Upper lobe of left lung (tissue), 4 donors: ENCODE measurements around the gene IVD.

Source experiments
- EP300 ChIP-seq, 4 donors: sonication (generic); formaldehyde crosslinking; IDR thresholded peaks; one replicate each; pipeline ENCODE4 v1.5.1; 2017; ENCODE audit warnings: antibody characterized with exemption in 4 of 4, control low read depth in 2 of 4
- POLR2A ChIP-seq, 4 donors: fragments of 450-650 bp; IDR thresholded peaks; one replicate each; pipeline ENCODE4 v1.5.1; 2016 to 2017; ENCODE audit warnings: antibody characterized with exemption in 4 of 4, mild to moderate bottlenecking in 2 of 4
- POLR2AphosphoS5 ChIP-seq, 2 donors: sonication (generic); formaldehyde crosslinking; IDR thresholded peaks; one replicate each; pipeline ENCODE4 v1.5.1; 2017; ENCODE audit warnings: antibody characterized with exemption in 2 of 2
- TF ChIP-seq, protein P1 (sequence below), 6 experiments: fragments of 450-650 bp in 4 of 6; fragments of 200-600 bp in 2 of 6; sonication (generic) in 2 of 6; IDR thresholded peaks; one replicate each; pipeline ENCODE4 v1.5.1; 2016 to 2019; ENCODE audit warnings: antibody characterized with exemption in 6 of 6

DNA sequence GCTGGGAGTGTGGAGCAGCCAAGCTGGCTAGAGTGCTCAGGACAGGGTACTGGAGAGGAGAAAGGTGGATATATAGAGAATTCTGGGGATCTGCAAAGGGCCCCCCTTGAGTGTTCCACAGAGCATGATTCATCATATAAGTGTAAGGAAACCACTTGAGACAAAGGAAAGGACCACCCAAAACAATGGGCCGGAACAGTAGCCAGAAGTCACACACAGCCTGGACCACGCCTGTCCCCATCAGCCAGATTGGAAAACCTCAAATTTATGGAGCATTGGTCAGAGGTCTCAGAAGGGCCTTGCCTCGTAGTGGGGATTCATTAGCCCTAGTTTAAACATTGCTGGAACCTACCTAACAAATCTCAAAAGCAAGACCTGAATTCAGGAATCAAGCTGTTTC, 28.0 kb upstream of the IVD start:
- TF ChIP-seq POLR2A (IDR thresholded peaks at IDR 0.05) (no peak), EP300 (IDR thresholded peaks at IDR 0.05) (no peak), POLR2AphosphoS5 (IDR thresholded peaks at IDR 0.05) (no peak)
- TF ChIP-seq, protein P1, sequence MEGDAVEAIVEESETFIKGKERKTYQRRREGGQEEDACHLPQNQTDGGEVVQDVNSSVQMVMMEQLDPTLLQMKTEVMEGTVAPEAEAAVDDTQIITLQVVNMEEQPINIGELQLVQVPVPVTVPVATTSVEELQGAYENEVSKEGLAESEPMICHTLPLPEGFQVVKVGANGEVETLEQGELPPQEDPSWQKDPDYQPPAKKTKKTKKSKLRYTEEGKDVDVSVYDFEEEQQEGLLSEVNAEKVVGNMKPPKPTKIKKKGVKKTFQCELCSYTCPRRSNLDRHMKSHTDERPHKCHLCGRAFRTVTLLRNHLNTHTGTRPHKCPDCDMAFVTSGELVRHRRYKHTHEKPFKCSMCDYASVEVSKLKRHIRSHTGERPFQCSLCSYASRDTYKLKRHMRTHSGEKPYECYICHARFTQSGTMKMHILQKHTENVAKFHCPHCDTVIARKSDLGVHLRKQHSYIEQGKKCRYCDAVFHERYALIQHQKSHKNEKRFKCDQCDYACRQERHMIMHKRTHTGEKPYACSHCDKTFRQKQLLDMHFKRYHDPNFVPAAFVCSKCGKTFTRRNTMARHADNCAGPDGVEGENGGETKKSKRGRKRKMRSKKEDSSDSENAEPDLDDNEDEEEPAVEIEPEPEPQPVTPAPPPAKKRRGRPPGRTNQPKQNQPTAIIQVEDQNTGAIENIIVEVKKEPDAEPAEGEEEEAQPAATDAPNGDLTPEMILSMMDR (IDR thresholded peaks at IDR 0.05): no peak
